ENCODE results near the gene CTNNA3. TPM values are rescaled to one million over a fixed set of nuclear protein-coding genes. Genes with fewer than 3 reads are reported as not detected.

The CTNNA3 gene
- total RNA-seq, 1 experiment from 2014 or later, result 0.32 TPM

DNA sequence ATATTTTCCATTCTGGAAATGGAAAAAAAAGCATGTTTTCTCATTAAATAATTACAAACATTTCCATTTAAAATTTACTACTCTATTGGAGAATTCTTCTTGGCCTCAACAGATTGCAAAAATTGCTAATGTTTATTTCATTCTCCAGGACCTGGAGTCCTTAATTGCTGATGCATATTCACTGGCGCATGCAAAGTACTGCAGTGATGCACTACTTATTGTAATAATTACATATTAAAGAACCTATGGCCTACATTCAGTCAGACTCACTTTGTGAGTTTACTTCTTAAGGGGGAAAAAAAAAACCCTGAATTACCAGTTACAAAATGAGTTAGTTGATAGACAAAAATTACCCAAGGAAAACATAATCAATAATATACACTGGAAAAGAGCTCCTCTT lies 1161.1 kb downstream of the CTNNA3 start:
- POLR2A ChIA-PET, result no interaction called here
- no peak for TF ChIP-seq RAD21 (IDR thresholded peaks at IDR 0.05; ENCODE audit: low read depth)
- TF ChIP-seq ELF1 (IDR thresholded peaks at IDR 0.05; ENCODE audit: borderline replicate concordance, low read depth), result no peak
- TF ChIP-seq, protein P1, sequence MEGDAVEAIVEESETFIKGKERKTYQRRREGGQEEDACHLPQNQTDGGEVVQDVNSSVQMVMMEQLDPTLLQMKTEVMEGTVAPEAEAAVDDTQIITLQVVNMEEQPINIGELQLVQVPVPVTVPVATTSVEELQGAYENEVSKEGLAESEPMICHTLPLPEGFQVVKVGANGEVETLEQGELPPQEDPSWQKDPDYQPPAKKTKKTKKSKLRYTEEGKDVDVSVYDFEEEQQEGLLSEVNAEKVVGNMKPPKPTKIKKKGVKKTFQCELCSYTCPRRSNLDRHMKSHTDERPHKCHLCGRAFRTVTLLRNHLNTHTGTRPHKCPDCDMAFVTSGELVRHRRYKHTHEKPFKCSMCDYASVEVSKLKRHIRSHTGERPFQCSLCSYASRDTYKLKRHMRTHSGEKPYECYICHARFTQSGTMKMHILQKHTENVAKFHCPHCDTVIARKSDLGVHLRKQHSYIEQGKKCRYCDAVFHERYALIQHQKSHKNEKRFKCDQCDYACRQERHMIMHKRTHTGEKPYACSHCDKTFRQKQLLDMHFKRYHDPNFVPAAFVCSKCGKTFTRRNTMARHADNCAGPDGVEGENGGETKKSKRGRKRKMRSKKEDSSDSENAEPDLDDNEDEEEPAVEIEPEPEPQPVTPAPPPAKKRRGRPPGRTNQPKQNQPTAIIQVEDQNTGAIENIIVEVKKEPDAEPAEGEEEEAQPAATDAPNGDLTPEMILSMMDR (IDR thresholded peaks at IDR 0.05 in 2 of 3, conservative IDR thresholded peaks at IDR 0.05 in 1 of 3; ENCODE audit: borderline replicate concordance in 1 of 3, insufficient read depth in 1 of 3, low read depth in 2 of 3, low read length in 2 of 3), result no peak
- no peak for TF ChIP-seq EZH2 (IDR thresholded peaks at IDR 0.05)
- no peak for TF ChIP-seq ZNF274 (IDR thresholded peaks at IDR 0.05; ENCODE audit: low read depth, low read length)
- TF ChIP-seq YY1 (IDR thresholded peaks at IDR 0.05; ENCODE audit: extremely low read depth, insufficient replicate concordance, low read depth, low read length), result no peak
- no peak for TF ChIP-seq SIN3A (IDR thresholded peaks at IDR 0.05; ENCODE audit: low read depth)
- no peak for TF ChIP-seq SRF (IDR thresholded peaks at IDR 0.05; ENCODE audit: low read depth)
- no peak for TF ChIP-seq POLR2A (IDR thresholded peaks at IDR 0.05; ENCODE audit: borderline replicate concordance, extremely low read depth, insufficient read depth, insufficient read length)
- TF ChIP-seq ZFX (IDR thresholded peaks at IDR 0.05), result no peak
- TF ChIP-seq EGR1 (IDR thresholded peaks at IDR 0.05; ENCODE audit: low read depth), result no peak
- no peaks in the 10 kb centered on the region for H3K27me3 ChIP-seq (ENCODE audit: insufficient read depth, low read length)
- no peaks in the 10 kb centered on the region for H3K36me3 ChIP-seq (ENCODE audit: control insufficient read depth in 1 of 2, insufficient read depth in 2 of 2, low read length in 2 of 2)
- RAD21 ChIA-PET (ENCODE audit: low non-redundant PET in 1 of 2, low total read pairs in 2 of 2, uncharacterized antibody in 2 of 2, unreplicated experiment in 2 of 2), result no interaction called here
- CTCF ChIA-PET, result no interaction called here
- no peak overlapping the region for H3K4me2 ChIP-seq (ENCODE audit: low read length)
- intact Hi-C loops (cut with micrococcal nuclease), result no loop called here
- no peak overlapping the region for H3K27ac ChIP-seq (ENCODE audit: low read depth, low read length)
- H2AFZ ChIP-seq (ENCODE audit: low read depth, low read length, poor library complexity, severe bottlenecking), result no peak overlapping the region
- no peak for DNase-seq (ENCODE audit: low read depth, low spot score)
- no peak overlapping the region for H3K4me3 ChIP-seq (replicated peaks in 1 of 2; ENCODE audit: low read depth in 1 of 2, low read length in 2 of 2)
- no peaks in the 10 kb centered on the region for H3K9me2 ChIP-seq (ENCODE audit: insufficient read depth)
- no peak overlapping the region for H3K9ac ChIP-seq (ENCODE audit: low read length)
- H3K4me1 ChIP-seq (ENCODE audit: control insufficient read depth in 1 of 2, insufficient read depth in 2 of 2, low read length in 2 of 2), result no peaks in the 10 kb centered on the region
- H4K20me1 ChIP-seq (ENCODE audit: insufficient read depth), result no peaks in the 10 kb centered on the region
- no peak for ATAC-seq
- H3K79me2 ChIP-seq (ENCODE audit: insufficient read depth, low read length), result no peaks in the 10 kb centered on the region
- BruUV-seq (replicated peaks), result no TSS peak
- H3K9me3 ChIP-seq (ENCODE audit: control insufficient read depth in 1 of 2, insufficient read depth in 1 of 2, low read depth in 1 of 2, low read length in 2 of 2), result no peaks in the 10 kb centered on the region
